Activated CD8-positive, alpha-beta memory T cell treated with anti-CD3 and anti-CD28 coated beads, Interleukin-2, amount 50 U/mL, for 24 hours (primary cell): ENCODE measurements around the gene ELN.

Experiments used
- DNase-seq: peaks from one replicate; pipeline ENCODE4 v3.0.0-alpha.2; 2020; ENCODE audit errors: extremely low read depth

The ELN gene

GRCh38 chr7:74093671-74094223 is 65.8 kb downstream of the ELN start:
- DNase-seq, result no peak

DNA sequence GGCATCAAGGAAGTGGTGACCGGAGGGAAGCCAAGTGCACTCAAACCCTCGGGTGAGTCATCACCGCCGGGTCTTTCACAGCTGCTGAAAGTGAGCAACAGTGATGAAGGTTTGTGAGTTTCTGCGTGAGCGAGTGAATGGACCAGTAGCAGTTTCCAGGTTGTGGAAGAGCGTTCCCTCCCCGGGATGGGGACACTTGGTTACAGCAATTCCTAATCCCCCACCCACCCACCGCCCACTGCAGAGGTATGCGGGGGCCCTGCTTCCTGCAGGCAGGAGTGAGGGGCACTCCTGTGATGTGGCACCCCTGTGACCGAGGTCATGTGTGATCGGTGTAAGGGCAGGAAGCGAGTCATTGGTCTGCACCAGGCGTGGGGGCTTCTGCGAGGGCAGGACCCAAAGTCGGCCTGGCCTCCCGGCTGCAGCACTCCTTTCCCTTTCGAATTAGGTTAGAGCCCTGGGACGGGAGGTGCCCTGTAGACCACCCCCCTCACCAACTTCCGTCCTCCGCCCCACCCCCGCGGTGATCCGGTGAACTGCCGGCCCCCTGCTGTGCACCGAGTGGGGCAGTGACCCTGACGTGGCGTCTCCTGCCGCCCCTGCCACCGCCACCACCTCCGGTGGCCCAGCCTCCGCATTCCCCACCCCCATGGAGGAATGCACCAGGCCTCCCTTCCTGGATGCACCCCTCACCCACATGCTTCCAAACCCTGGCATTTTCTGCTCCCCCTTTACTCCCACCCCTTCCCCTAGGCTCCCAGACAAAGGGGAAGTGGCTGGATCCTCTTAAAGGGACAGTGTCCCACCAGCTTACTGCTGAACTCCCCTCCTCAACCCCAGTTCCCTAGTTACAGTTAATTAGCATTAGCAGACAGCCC is 66.5 kb downstream of the ELN start:
- DNase-seq, result peak; percentile 69

DNA sequence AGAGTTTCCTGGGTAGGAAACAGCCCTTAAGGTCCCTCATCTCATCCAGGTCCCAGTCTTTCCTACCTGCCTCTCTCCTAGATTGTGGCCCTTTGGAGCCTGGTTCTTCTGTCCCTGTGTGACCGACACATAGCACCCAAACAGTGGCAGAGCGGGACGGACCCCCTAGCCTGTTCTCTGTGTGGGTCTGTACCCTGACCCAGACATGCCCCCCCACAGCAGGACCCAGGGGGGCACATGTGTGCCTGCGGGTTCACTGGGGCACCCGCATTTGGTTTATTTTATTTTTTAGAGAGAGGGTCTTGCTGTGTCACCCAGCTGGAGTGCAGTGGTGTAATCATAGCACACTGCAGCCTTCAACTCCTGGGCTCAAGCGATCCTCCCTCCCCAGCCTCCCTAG is 67.2 kb downstream of the ELN start:
- DNase-seq, result no peak

GRCh38 chr7:74097937-74098614 is 70.1 kb downstream of the ELN start:
- DNase-seq, result no peak

DNA sequence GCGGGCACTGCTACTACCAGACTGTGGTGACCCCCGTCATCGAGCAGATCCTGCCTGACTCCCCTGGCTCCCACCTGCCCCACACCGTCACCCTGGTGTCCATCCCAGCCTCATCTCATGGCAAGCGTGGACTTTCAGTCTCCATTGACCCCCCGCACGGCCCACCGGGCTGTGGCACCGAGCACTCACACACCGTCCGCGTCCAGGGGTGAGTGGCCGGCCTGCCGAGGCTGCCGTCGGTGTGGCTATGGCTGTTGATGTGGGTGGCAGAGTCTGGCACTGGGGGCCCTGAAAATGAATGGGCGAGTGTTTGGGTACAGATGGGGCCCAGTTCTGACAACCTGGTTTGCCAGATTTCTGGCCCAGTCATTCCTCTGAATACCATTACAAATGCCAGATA is 71.1 kb downstream of the ELN start:
- no peak for DNase-seq

DNA sequence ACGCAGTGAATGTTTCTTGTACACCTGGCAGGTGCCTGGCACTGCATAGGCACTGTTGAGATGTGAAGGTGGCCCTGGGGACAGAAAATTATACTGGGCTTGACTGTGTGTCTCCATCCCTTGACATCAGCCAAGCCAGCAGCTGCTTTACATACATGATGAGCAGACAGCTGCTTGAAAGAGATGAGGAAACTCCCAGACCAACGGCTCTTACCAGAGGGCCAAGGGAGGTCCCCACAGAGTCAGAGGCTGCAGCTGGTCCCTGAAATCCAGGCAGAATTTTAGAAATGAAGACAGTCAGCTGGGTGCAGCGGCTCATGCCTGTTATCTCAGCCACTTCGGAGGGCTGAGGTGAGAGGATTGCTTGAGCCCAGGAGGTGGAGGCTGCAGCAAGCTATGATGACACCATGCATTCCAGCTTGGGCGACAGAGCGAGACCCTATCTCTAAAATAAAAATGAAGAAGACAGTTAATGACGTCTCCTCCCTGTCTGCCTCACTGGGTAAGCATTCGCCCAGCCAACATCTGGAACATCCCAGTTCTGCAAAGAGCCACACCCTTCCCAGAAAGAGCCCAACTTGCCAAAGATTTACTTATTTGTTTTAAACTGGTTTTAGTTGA is 73.2 kb downstream of the ELN start:
- no peak for DNase-seq

DNA sequence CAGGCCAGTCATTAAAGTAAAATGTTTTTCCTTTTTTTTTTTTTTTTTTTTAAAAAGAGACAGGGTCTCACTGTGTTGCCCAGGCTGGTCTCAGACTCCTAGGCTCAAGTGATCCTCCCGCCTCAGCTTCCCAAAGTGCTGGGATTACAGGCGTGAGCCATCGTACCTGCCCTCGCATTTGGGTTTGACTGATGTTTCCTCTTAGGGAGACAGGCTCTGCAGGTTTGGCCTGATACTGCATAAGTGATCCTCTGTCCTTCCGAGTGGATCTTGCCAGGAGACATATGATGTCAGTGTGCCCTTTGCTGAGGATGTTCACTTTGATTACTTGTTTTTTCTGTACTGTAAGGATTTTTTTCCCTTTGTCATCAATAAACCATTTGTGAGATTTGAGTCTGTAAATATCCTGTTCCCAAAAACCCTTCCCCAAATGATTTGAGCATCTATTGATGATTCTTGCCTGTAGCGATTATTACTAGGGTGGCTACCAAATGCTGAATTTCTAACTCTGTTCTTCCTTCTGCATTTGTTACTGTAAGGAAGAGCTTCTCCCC is 75.3 kb downstream of the ELN start:
- DNase-seq, result no peak

GRCh38 chr7:74104702-74105101 is 76.7 kb downstream of the ELN start:
- no peak for DNase-seq

GRCh38 chr7:74105992-74106391 is 78.0 kb downstream of the ELN start:
- DNase-seq, result no peak

- no peak for DNase-seq
Measured at GRCh38 chr7:74106846-74107245, 78.9 kb downstream of the ELN start.

DNA sequence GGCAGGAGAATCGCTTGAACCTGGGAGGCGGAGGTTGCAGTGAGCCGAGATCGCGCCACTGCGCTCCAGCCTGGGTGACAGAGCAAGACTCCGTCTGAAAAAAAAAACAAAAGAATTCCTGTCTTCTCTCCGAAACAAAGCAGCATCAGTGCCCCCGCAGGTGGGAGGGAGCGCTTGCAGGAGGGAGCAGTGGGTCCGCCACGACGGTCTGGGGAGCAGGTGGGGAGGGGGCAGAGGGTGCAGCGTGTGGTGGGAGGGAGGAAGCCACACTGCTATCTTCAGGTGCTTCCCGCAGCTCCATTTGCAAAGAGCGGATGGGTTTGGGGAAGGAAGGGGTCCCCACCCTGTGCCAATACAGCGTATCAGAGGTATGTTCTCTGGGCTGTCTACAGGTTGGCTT is 87.4 kb downstream of the ELN start:
- no peak for DNase-seq

GRCh38 chr7:74116356-74116755 is 88.4 kb downstream of the ELN start:
- no peak for DNase-seq
